Lung (tissue), 12 donors: ENCODE results near the gene CAPZB. TPM values are rescaled to one million over a fixed set of nuclear protein-coding genes. Genes with fewer than 3 reads are reported as not detected.

Experiments
- ATAC-seq: fragments of 200-7000 bp; cut with Tn5 transposase; one replicate; pipeline ENCODE4 v1.9.1; 2020; ENCODE audit warnings: moderate number of reproducible peaks; ENCODE audit not compliant: insufficient read depth, low FRiP score
- DNase-seq, 3 donors: peaks; one replicate each; pipeline ENCODE4 v3.0.0-alpha.2; 2013 to 2017
- H3K27ac ChIP-seq, 2 donors: one replicate each; pipeline ENCODE4 v1.5.1; 2013; ENCODE audit warnings: mild to moderate bottlenecking in 2 of 2, moderate library complexity in 2 of 2, control low read depth in 1 of 2, inconsistent platforms in 1 of 2, low read depth in 1 of 2, low read length in 1 of 2
- H3K27me3 ChIP-seq, 3 donors: one replicate each; pipeline ENCODE4 v1.5.1; 2013; ENCODE audit warnings: low read length in 2 of 3; ENCODE audit not compliant: control insufficient read depth in 3 of 3, insufficient read depth in 3 of 3
- H3K36me3 ChIP-seq, 4 donors: one replicate each; pipeline ENCODE4 v1.5.1; 2013; ENCODE audit warnings: low read length in 4 of 4, mild to moderate bottlenecking in 1 of 4, moderate library complexity in 1 of 4; ENCODE audit not compliant: control insufficient read depth in 4 of 4, insufficient read depth in 4 of 4
- H3K4me1 ChIP-seq, 5 donors: one replicate each; pipeline ENCODE4 v1.5.1; 2013; ENCODE audit warnings: low read length in 5 of 5, mild to moderate bottlenecking in 2 of 5, moderate library complexity in 1 of 5; ENCODE audit not compliant: control insufficient read depth in 5 of 5, insufficient read depth in 5 of 5
- H3K4me3 ChIP-seq: one replicate; pipeline ENCODE4 v1.5.1; 2013; ENCODE audit warnings: mild to moderate bottlenecking, control low read depth, moderate library complexity
- H3K9ac ChIP-seq, 2 donors: one replicate each; pipeline ENCODE4 v1.5.1; 2013; ENCODE audit warnings: low read length in 2 of 2, control low read depth in 1 of 2; ENCODE audit not compliant: insufficient read depth in 1 of 2
- H3K9me3 ChIP-seq, 4 donors: one replicate each; pipeline ENCODE4 v1.5.1; 2013; ENCODE audit warnings: low read length in 3 of 4, mild to moderate bottlenecking in 1 of 4, moderate library complexity in 1 of 4; ENCODE audit not compliant: control insufficient read depth in 4 of 4, insufficient read depth in 3 of 4
- WGBS, 2 donors: extraction: QIAGEN DNeasy Blood & Tissue Kit; methylation state at CpG; one replicate each; pipeline ENCODE4 v1.1.7; 2013; 5-methylcytosine and 5-hydroxymethylcytosine counted together
- polyA plus RNA-seq, 2 donors: library from polyadenylated mRNA; stranded (reverse); fragments of 200-250 nt; gene quantifications; one replicate each; pipeline ENCODE4 v1.2.1, GENCODE V29; 2013
- total RNA-seq, 2 donors: library from RNA; depleted of rRNA in 1 of 2; stranded (reverse); fragments of >200 nt in 1 of 2; gene quantifications; one replicate each; pipeline ENCODE4 v1.2.1, GENCODE V29; 2014 to 2021
- TF ChIP-seq, protein P1 (sequence below): IDR thresholded peaks from 2 replicates; pipeline ENCODE4 v1.5.1; 2012; ENCODE audit warnings: mild to moderate bottlenecking; ENCODE audit errors: control extremely low read depth, extremely low read depth
- donor health status: control.
- donor health status: control.
- donor health status: Bipolar disorder and iron deficiency.
- donor health status: healthy.
- donor health status: DM: yes; HTN: yes; CAD: no.

Gene CAPZB
- total and polyA plus RNA-seq, 4 donors, result 94.7 to 339 (median 278) TPM

DNA sequence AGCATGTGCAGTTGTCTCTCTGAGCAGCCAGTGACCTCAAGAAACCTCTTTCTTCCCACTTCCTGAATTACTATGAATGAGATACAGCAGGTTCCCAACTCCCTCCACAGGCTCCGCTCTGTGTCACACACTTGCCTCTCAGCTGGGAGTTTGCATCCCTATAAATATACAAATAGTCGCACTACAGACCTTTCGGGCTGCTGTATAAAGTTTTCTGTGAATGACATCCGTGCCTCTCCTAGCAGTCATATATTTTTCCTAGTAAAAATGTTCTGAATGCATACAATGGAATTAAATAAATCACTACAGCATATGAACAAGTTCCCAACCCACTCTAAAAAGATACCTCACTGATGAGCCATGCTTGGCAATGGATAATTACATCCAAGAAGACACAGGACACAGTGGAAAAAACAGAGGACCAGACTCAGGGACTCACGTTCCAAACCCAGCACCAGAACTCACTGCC is 66.8 kb downstream of the CAPZB start:
- WGBS, 2 donors, result 86 to 88% methylated on average over 5 of the region's 5 CpGs
- Histone ChIP-seq H3K36me3 (peaks cover 3 to 19% (median 10%) of the 10 kb centered on the region in 4 donors), H3K27ac (peak overlapping the region in 1 of 2 donors; percentile 59), H3K4me3 (no peak overlapping the region), H3K4me1 (peaks cover 12 to 77% (median 34%) of the 10 kb centered on the region in 5 donors), H3K27me3 (no peaks in the 10 kb centered on the region), H3K9me3 (no peaks in the 10 kb centered on the region), H3K9ac (no peak overlapping the region)
- DNase-seq (no peak), ATAC-seq (no peak)
- TF ChIP-seq, protein P1, sequence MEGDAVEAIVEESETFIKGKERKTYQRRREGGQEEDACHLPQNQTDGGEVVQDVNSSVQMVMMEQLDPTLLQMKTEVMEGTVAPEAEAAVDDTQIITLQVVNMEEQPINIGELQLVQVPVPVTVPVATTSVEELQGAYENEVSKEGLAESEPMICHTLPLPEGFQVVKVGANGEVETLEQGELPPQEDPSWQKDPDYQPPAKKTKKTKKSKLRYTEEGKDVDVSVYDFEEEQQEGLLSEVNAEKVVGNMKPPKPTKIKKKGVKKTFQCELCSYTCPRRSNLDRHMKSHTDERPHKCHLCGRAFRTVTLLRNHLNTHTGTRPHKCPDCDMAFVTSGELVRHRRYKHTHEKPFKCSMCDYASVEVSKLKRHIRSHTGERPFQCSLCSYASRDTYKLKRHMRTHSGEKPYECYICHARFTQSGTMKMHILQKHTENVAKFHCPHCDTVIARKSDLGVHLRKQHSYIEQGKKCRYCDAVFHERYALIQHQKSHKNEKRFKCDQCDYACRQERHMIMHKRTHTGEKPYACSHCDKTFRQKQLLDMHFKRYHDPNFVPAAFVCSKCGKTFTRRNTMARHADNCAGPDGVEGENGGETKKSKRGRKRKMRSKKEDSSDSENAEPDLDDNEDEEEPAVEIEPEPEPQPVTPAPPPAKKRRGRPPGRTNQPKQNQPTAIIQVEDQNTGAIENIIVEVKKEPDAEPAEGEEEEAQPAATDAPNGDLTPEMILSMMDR, result no peak

DNA sequence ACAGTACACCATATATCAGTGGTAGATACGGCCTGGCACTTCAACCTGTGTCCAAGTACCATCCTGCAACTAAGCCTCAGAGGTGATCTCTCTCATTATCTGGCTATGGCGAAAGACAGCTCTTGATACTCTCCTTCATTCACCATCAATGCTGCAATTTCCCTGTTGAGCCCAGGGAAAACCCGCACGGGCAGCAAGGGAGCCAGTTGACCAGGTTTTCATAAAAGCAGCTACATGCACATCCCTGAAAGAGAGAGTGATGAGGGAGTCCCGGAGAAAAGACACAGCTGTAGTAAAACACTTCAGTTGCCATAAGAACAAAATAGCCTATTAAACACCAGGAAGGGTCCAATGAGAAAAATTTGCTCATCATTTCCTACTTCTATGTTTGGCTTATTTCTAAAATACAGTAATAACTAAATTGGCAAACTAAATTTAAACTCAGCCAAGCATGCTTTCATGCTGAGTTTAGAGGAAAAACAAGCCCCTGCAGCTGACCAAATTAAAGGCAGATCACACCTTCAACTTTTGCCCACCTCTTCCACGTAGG is 68.3 kb downstream of the CAPZB start:
- peak overlapping the region in 1 of 2 donors; percentile 71 for H3K9ac ChIP-seq
- H3K4me3 ChIP-seq, result no peak overlapping the region
- no peaks in the 10 kb centered on the region for H3K27me3 ChIP-seq
- H3K9me3 ChIP-seq, result no peaks in the 10 kb centered on the region
- peak overlapping the region in 1 of 2 donors; percentile 58 for H3K27ac ChIP-seq
- TF ChIP-seq, protein P1, result no peak
- WGBS, 2 donors, result 64 to 68% methylated on average over 6 of the region's 6 CpGs
- ATAC-seq (no peak), DNase-seq (peak in 2 of 3 donors; percentile 81 to 87)
- peaks cover 3 to 19% (median 10%) of the 10 kb centered on the region in 4 donors for H3K36me3 ChIP-seq
- peaks cover 13 to 87% (median 34%) of the 10 kb centered on the region in 5 donors for H3K4me1 ChIP-seq

DNA sequence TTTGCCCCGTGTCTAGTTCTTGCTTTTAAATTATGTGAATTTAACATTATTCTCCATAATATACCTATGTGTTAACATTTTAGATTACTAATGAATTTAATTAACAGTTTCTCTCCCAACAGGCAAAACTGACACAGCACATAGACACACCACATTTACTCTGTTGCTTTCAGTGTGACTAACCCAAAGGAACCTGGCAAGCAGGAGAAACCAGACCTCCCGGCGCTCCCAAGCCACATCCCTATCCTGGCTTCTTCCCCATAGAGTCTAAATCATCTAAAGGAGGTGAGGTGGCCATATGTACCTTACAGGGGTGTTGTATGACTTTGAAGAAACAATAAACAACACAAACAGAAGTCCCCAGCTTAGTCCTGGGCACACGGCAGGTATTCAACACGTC is 69.2 kb downstream of the CAPZB start:
- 92 to 96% methylated on average over 5 of the region's 5 CpGs for WGBS, 2 donors
- no peak for ATAC-seq
- H3K4me1 ChIP-seq, result peaks cover 11 to 85% (median 37%) of the 10 kb centered on the region in 5 donors

More for the DNA sequence above, 69.2 kb downstream of the CAPZB start:
- peak overlapping the region in 1 of 2 donors; percentile 34 for H3K9ac ChIP-seq
- H3K4me3 ChIP-seq, result no peak overlapping the region
- H3K36me3 ChIP-seq, result peaks cover 6 to 19% (median 10%) of the 10 kb centered on the region in 4 donors
- peak overlapping the region in 1 of 2 donors; percentile 57 for H3K27ac ChIP-seq
- no peaks in the 10 kb centered on the region for H3K27me3 ChIP-seq
- DNase-seq, result no peak
- no peaks in the 10 kb centered on the region for H3K9me3 ChIP-seq
- TF ChIP-seq, protein P1, result no peak
